Peyer's patch (tissue), 4 donors: ENCODE measurements around the gene KCNJ9.

Experiments
- POLR2A ChIP-seq, 2 donors: fragments of 450-650 bp; IDR thresholded peaks; one replicate each; pipeline ENCODE4 v1.5.1; 2017; ENCODE audit warnings: antibody characterized with exemption in 2 of 2, mild to moderate bottlenecking in 2 of 2, moderate library complexity in 2 of 2
- TF ChIP-seq, protein P1 (sequence below), 6 experiments: fragments of 450-650 bp in 4 of 6; fragments of 200-600 bp in 2 of 6; sonication (generic) in 1 of 6; IDR thresholded peaks; one replicate each; pipeline ENCODE4 v1.5.1; 2017 to 2019; ENCODE audit warnings: antibody characterized with exemption in 6 of 6, mild to moderate bottlenecking in 3 of 6, moderate library complexity in 1 of 6

DNA sequence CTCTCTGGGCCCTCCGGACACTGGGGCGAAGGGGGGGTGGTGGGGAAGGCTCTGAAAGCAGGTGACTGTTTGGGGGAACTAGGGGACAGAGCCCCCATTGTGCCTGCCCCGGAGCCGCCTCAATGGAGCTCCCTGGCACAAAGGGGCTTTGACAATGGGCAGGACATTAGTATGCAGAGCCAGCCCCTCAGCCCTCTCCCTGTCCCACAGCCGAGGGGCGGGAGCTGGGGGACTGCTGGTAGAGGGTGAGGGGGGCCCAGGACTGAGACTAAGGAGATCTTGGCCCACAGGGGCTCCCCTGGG, 19.2 kb upstream of the KCNJ9 start:
- TF ChIP-seq, protein P1, sequence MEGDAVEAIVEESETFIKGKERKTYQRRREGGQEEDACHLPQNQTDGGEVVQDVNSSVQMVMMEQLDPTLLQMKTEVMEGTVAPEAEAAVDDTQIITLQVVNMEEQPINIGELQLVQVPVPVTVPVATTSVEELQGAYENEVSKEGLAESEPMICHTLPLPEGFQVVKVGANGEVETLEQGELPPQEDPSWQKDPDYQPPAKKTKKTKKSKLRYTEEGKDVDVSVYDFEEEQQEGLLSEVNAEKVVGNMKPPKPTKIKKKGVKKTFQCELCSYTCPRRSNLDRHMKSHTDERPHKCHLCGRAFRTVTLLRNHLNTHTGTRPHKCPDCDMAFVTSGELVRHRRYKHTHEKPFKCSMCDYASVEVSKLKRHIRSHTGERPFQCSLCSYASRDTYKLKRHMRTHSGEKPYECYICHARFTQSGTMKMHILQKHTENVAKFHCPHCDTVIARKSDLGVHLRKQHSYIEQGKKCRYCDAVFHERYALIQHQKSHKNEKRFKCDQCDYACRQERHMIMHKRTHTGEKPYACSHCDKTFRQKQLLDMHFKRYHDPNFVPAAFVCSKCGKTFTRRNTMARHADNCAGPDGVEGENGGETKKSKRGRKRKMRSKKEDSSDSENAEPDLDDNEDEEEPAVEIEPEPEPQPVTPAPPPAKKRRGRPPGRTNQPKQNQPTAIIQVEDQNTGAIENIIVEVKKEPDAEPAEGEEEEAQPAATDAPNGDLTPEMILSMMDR (IDR thresholded peaks at IDR 0.05), result no peak
- TF ChIP-seq POLR2A (IDR thresholded peaks at IDR 0.05), result no peak
